Measurements from ENCODE around the gene SP3. TPM values are rescaled to one million over a fixed set of nuclear protein-coding genes. Genes with fewer than 3 reads are reported as not detected.
A peak's percentile ranks its signal among the peaks of the same experiment; 100 is the strongest.

The SP3 gene
- total and polyA plus RNA-seq, 5 experiments from 2014 or later, result 51.4 to 141 (median 67.9) TPM

DNA sequence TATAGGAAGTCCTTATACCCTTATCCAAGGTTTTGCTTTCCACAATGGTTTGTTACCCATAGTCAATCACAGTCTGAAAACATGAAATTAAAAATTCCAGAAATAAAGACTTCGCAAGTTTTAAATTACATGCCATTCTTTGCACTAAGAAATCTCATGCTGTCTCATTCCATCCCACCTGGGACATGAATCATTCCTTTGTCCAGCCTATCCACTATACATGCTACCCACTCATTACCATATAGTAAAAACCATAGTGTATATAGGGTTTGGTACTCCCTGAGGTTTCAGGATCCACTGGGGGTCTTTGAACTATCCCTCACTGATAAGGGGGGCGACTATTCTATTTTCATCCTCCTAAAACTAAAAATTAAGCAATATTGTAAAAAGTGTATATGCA is 17.0 kb downstream of the SP3 start:
- ATAC-seq, result no peak
- POLR2A ChIA-PET, result no interaction called here
- no peak for DNase-seq
- peaks cover 42 to 95% (median 82%) of the 10 kb centered on the region in 4 donors for H3K4me1 Mint-ChIP-seq
- H3K9me3 Mint-ChIP-seq, result no peaks in the 10 kb centered on the region
- H3K27ac Mint-ChIP-seq, result no peak overlapping the region
- H3K27me3 Mint-ChIP-seq, result no peaks in the 10 kb centered on the region
- peak overlapping the region in 2 of 10 donors; percentile 26 to 39 for H3K4me3 Mint-ChIP-seq
- peaks cover 14 to 56% (median 18%) of the 10 kb centered on the region in 3 donors for H3K36me3 Mint-ChIP-seq

GRCh38 chr2:173947131-173947530 is 18.0 kb downstream of the SP3 start:
- H3K9me3 Mint-ChIP-seq, result no peaks in the 10 kb centered on the region
- ATAC-seq (no peak), DNase-seq (no peak)
- H3K27me3 Mint-ChIP-seq, result no peaks in the 10 kb centered on the region
- H3K4me1 Mint-ChIP-seq, result peaks cover 41 to 93% (median 81%) of the 10 kb centered on the region in 4 donors
- POLR2A ChIA-PET, result no interaction called here
- H3K36me3 Mint-ChIP-seq, result peaks cover 6 to 47% (median 8%) of the 10 kb centered on the region in 3 donors
- peak overlapping the region in 5 of 10 donors; percentile 2 to 82 (median 36) for H3K27ac Mint-ChIP-seq
- peak overlapping the region in 7 of 10 donors; percentile 7 to 62 (median 43) for H3K4me3 Mint-ChIP-seq

DNA sequence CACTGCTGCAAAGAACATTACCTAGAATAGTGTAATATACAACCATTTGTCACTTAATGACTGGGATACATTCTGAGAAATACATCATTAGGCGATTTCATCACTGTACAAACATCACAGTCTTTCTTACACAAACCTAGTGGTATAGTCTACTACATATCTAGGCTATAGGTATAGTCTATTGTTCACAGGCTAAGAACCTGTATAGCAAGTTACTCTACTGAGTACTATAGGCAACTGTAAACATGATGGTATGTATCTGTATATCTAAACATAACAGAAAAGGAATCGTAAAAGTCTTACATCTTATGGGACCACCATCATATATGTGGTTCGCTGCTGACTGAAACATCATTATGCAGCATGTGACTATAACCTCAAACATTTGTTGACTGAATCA is 21.4 kb downstream of the SP3 start:
- Mint-ChIP-seq H3K4me3 (peak overlapping the region in 2 of 10 donors; percentile 2 to 51), H3K27ac (peak overlapping the region in 2 of 10 donors; percentile 4 to 14), H3K9me3 (no peaks in the 10 kb centered on the region), H3K36me3 (peaks cover 0 to 36% (median 6%) of the 10 kb centered on the region in 3 donors), H3K27me3 (no peaks in the 10 kb centered on the region), H3K4me1 (peaks cover 50 to 92% (median 79%) of the 10 kb centered on the region in 4 donors)
- DNase-seq (no peak), ATAC-seq (no peak)
- POLR2A ChIA-PET, result no interaction called here

- Mint-ChIP-seq H3K4me3 (peak overlapping the region in 5 of 10 donors; percentile 1 to 55 (median 23)), H3K27ac (peak overlapping the region in 2 of 10 donors; percentile 17 to 20), H3K9me3 (no peaks in the 10 kb centered on the region), H3K36me3 (peaks cover 0 to 38% (median 6%) of the 10 kb centered on the region in 3 donors), H3K4me1 (peaks cover 52 to 93% (median 77%) of the 10 kb centered on the region in 4 donors), H3K27me3 (no peaks in the 10 kb centered on the region)
- no peak for DNase-seq
- POLR2A ChIA-PET, result no interaction called here
- no peak for ATAC-seq
Measured at GRCh38 chr2:173942861-173943523, 22.2 kb downstream of the SP3 start.

DNA sequence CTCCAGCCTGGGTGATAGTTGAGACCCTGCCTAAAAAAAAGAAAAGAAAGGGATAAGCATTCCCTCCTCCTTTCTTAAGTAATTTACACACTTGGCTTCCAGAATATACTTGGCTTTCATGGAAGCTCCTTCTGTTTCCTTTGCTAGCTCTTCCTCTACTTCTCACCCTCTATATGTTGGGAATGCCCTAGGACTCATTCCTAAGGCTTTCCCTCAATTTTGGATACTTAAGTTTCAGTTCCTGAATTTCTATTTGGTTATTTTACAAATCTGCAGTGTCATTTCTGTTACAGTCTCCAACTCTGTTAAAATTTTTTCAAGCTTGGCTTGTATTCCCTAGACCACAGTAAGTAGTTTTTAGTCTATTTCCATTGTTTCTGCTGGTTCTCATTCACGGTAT is 23.6 kb downstream of the SP3 start:
- H3K27ac Mint-ChIP-seq, result peak overlapping the region in 4 of 10 donors; percentile 11 to 49 (median 24)

DNA sequence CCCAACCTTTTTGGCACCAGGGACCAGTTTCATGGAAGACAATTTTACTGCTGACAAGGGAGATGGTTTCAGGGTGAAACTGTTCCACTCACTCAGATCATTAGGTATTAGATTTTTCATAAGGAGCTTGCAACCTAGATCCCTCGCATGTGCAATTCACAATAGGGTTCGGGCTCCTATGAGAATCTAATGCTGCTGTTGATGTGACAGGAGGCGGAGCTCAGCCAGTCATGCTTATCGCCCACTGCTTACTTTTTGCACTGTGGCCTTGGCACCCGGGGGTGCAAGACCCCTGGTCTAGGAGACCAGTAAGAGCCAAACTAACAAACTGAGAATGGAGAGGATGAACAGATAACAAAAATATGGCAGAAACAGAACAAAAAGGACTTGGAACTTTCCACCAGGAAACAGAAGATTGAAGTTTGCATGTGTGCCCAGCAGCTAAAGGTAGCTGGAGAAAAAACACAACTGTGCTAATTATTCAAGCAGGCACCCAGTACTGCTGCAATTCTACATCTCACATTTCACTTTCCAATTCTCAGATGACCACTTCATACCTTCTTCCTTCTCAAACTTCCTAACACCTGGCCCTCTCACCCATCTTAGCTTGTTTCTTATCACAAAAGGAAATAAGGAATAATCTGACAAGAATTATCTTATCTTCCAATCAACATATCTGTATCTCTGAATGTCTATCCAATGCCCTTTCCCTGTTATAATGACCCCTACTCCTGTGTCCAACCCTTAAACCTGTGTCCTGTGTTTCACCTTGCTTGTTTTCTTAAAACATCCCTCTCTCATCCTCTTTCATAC is 24.8 kb downstream of the SP3 start:
- Mint-ChIP-seq H3K9me3 (no peaks in the 10 kb centered on the region), H3K27ac (peak overlapping the region in 8 of 10 donors; percentile 4 to 73 (median 48)), H3K4me3 (peak overlapping the region in 9 of 10 donors; percentile 25 to 79 (median 61)), H3K27me3 (no peaks in the 10 kb centered on the region), H3K4me1 (peaks cover 36 to 74% (median 57%) of the 10 kb centered on the region in 4 donors), H3K36me3 (peaks cover 0 to 25% (median 0%) of the 10 kb centered on the region in 3 donors)
- ATAC-seq (no peak), DNase-seq (no peak)
- POLR2A ChIA-PET, result no interaction called here

More for the DNA sequence above, 23.6 kb downstream of the SP3 start:
- H3K4me3 Mint-ChIP-seq, result peak overlapping the region in 8 of 10 donors; percentile 2 to 79 (median 38)
- H3K36me3 Mint-ChIP-seq, result peaks cover 0 to 25% (median 0%) of the 10 kb centered on the region in 3 donors
- no peaks in the 10 kb centered on the region for H3K27me3 Mint-ChIP-seq
- peaks cover 42 to 84% (median 66%) of the 10 kb centered on the region in 4 donors for H3K4me1 Mint-ChIP-seq
- POLR2A ChIA-PET, result no interaction called here
- DNase-seq (no peak), ATAC-seq (no peak)
- H3K9me3 Mint-ChIP-seq, result no peaks in the 10 kb centered on the region

DNA sequence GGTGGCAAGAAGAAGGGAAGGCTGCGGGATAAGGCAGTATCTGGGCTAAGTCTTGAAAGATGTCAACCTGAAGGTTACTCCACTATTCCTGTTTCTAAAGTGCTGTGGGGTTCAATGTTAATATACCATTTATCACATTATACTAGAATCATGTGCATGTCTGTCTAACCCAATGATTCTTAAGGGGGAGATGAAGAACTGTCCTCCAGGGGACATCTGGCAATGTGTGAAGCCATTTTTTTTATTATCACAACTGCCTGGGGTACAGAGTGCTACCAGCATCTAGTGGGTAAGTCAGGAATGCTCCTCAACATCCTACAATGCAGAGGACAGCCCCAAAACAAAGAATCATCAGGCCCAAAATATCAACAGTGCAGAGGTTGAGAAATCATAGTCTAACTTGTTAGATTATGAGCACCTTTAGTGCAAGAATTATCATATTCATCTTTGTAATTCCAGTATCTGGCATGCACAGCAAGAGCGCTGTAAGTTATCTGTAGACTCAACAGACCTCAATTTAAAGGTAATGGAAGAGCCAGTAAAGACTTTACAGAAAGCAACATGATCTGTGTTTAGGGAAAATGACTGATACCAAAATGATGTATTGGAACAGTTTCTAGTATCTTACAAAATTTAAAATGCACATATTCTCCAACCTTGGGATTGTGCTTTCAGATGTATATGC is 26.3 kb downstream of the SP3 start:
- ATAC-seq (peak in 1 of 2 donors; percentile 23), DNase-seq (no peak)
- Mint-ChIP-seq H3K4me3 (peak overlapping the region in 8 of 10 donors; percentile 1 to 59 (median 45)), H3K4me1 (peaks cover 36 to 63% (median 51%) of the 10 kb centered on the region in 4 donors), H3K9me3 (no peaks in the 10 kb centered on the region), H3K27me3 (no peaks in the 10 kb centered on the region), H3K36me3 (peaks cover 0 to 31% (median 0%) of the 10 kb centered on the region in 3 donors), H3K27ac (peak overlapping the region in 4 of 10 donors; percentile 21 to 38 (median 30))
- POLR2A ChIA-PET, result no interaction called here

DNA sequence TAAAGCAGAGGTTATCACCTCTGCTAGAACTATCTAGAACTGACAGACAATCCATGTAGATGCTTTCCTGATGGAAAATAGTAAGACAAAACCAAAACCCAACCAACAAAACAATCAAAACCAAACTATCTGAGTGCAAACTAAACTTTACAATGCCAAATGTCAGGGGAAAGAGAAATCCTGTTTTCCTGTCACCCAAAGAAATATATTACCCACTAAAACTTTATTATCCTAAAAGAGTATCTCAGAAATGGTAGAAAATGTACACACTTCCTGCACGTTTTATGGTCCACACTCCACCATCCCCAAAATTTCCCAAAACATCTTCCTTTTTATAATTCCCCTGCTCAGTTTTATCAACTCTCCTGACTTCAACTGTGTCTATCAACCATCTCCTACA is 29.9 kb downstream of the SP3 start:
- Mint-ChIP-seq H3K36me3 (peaks cover 0 to 36% (median 13%) of the 10 kb centered on the region in 3 donors), H3K27ac (peak overlapping the region in 1 of 10 donors; percentile 36), H3K27me3 (no peaks in the 10 kb centered on the region), H3K9me3 (no peaks in the 10 kb centered on the region), H3K4me1 (peaks cover 17 to 54% (median 35%) of the 10 kb centered on the region in 4 donors), H3K4me3 (no peak overlapping the region)
- no peak for ATAC-seq
- no peak for DNase-seq
- POLR2A ChIA-PET, result no interaction called here

DNA sequence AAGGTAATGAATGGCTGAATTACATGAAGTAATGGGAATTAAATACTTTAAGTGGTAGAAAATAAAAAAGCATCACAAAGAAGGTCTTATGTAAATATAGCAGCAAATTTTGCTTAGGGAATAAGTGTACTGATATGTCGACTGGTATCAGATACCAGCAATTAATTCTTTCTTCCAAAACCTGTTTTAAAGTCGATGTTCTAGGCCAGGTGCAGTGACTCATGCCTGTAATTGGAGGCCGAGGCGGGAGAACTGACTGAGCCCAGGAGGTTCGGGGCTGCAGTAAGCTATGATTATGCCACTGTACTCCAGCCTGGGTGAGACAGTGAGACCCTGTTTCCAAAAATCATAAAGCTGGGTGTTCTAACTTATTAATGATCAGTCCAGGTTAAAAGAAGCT is 30.3 kb downstream of the SP3 start:
- Mint-ChIP-seq H3K36me3 (peaks cover 0 to 35% (median 13%) of the 10 kb centered on the region in 3 donors), H3K4me3 (peak overlapping the region in 2 of 10 donors; percentile 25 to 43), H3K4me1 (peaks cover 18 to 53% (median 35%) of the 10 kb centered on the region in 4 donors), H3K27ac (peak overlapping the region in 5 of 10 donors; percentile 11 to 78 (median 36)), H3K27me3 (no peaks in the 10 kb centered on the region), H3K9me3 (no peaks in the 10 kb centered on the region)
- DNase-seq (no peak), ATAC-seq (peak in 1 of 2 donors; percentile 35)
- POLR2A ChIA-PET, result no interaction called here

GRCh38 chr2:173931751-173932150 is 33.4 kb downstream of the SP3 start:
- Mint-ChIP-seq H3K9me3 (peaks cover 0 to 2% (median 0%) of the 10 kb centered on the region in 9 donors), H3K27me3 (no peaks in the 10 kb centered on the region), H3K36me3 (peaks cover 5 to 49% (median 20%) of the 10 kb centered on the region in 3 donors), H3K4me3 (peak overlapping the region in 1 of 10 donors; percentile 40), H3K4me1 (peaks cover 22 to 53% (median 47%) of the 10 kb centered on the region in 4 donors), H3K27ac (peak overlapping the region in 2 of 10 donors; percentile 22 to 56)
- ATAC-seq, result no peak
- no peak for DNase-seq
- POLR2A ChIA-PET, result interaction anchor here (0.6 kb wide), 1 partner anchor 52 kb away, joined by 3 read pairs; no protein-coding TSS in a partner anchor

DNA sequence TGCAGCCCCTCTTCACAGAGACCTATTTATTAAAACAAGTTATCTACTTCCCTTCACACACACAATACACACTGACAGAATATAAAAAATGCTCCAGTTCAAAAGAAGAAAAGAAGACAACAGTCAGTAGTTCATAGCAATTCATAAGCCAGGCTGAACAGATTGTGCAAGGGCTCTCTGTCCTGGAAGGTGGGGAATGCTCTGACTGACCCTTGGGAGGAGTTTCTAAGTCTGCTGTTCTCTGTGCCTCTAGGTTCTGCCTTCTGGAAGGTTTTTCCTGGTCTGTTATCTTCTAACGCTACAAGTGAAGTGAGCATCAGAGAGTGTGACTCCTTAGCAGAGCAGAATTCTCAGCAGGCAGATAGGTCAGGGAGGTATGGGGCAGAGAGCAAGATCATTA is 35.7 kb downstream of the SP3 start:
- POLR2A ChIA-PET, result no interaction called here
- ATAC-seq (no peak), DNase-seq (no peak)
- Mint-ChIP-seq H3K4me3 (peak overlapping the region in 6 of 10 donors; percentile 4 to 57 (median 34)), H3K27ac (peak overlapping the region; percentile 7 to 84 (median 35)), H3K4me1 (peaks cover 26 to 72% (median 65%) of the 10 kb centered on the region in 4 donors), H3K27me3 (no peaks in the 10 kb centered on the region), H3K9me3 (peaks cover 0 to 2% (median 0%) of the 10 kb centered on the region in 9 donors), H3K36me3 (peaks cover 5 to 49% (median 20%) of the 10 kb centered on the region in 3 donors)

DNA sequence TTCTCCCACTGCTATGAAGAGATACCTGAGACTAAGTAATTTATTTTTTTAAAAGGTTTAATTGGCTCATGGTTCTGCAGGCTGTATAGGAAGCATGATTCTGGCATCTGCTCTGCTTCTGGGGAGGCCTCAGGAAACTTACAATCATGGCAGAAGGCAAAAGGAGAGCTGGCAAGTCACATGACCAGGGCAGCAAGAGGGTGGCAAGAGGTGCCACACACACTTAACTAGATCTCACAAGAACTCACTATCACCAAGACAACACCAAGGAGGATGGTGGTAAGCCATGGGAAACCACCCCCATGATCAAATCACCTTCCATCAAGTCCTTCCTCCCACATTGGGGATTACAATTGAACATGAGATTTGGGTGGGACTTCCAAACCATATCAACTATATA is 38.3 kb downstream of the SP3 start:
- POLR2A ChIA-PET, result no interaction called here
- peak overlapping the region in 5 of 10 donors; percentile 5 to 70 (median 58) for H3K27ac Mint-ChIP-seq
- H3K4me3 Mint-ChIP-seq, result peak overlapping the region in 5 of 10 donors; percentile 29 to 61 (median 50)
- ATAC-seq (no peak), DNase-seq (no peak)
- peaks cover 5 to 33% (median 16%) of the 10 kb centered on the region in 3 donors for H3K36me3 Mint-ChIP-seq
- no peaks in the 10 kb centered on the region for H3K27me3 Mint-ChIP-seq
- peaks cover 33 to 89% (median 74%) of the 10 kb centered on the region in 4 donors for H3K4me1 Mint-ChIP-seq
- peaks cover 0 to 2% (median 0%) of the 10 kb centered on the region in 9 donors for H3K9me3 Mint-ChIP-seq
